Keratinocyte (primary cell): Measurements from ENCODE around the gene KSR2.

Experiments
- EZH2 ChIP-seq: IDR thresholded peaks from one replicate; pipeline ENCODE4 v1.6.1; 2012; ENCODE audit warnings: inconsistent platforms, mild to moderate bottlenecking, low read length, moderate library complexity
- TF ChIP-seq, protein P1 (sequence below), 3 experiments: IDR thresholded peaks in 1 of 3; conservative IDR thresholded peaks in 1 of 3; optimal IDR thresholded peaks in 1 of 3; 2 replicates in 2 of 3; 3 replicates in 1 of 3; pipeline versions ENCODE3 to v1.5.1; 2011; ENCODE audit warnings: low read length in 3 of 3, mild to moderate bottlenecking in 3 of 3, moderate library complexity in 2 of 3, control low read depth in 1 of 3, inconsistent platforms in 1 of 3; ENCODE audit not compliant: insufficient read depth in 2 of 3; ENCODE audit errors: extremely low read depth in 1 of 3

- TF ChIP-seq, protein P1, sequence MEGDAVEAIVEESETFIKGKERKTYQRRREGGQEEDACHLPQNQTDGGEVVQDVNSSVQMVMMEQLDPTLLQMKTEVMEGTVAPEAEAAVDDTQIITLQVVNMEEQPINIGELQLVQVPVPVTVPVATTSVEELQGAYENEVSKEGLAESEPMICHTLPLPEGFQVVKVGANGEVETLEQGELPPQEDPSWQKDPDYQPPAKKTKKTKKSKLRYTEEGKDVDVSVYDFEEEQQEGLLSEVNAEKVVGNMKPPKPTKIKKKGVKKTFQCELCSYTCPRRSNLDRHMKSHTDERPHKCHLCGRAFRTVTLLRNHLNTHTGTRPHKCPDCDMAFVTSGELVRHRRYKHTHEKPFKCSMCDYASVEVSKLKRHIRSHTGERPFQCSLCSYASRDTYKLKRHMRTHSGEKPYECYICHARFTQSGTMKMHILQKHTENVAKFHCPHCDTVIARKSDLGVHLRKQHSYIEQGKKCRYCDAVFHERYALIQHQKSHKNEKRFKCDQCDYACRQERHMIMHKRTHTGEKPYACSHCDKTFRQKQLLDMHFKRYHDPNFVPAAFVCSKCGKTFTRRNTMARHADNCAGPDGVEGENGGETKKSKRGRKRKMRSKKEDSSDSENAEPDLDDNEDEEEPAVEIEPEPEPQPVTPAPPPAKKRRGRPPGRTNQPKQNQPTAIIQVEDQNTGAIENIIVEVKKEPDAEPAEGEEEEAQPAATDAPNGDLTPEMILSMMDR (optimal IDR thresholded peaks at IDR 0.05 in 1 of 3, IDR thresholded peaks at IDR 0.05 in 1 of 3, conservative IDR thresholded peaks at IDR 0.05 in 1 of 3; ENCODE audit: extremely low read depth in 1 of 3, insufficient read depth in 2 of 3, low read length in 3 of 3) = no peak
- no peak for TF ChIP-seq EZH2
Observed at GRCh38 chr12:117577122-117577657, 391.6 kb downstream of the KSR2 start.
